Breast epithelium (tissue), 3 donors: ENCODE data around the gene MACROH2A1.

Experiments
- CTCF ChIP-seq, 3 donors: fragments of 450-650 bp; IDR thresholded peaks; one replicate each; pipeline ENCODE4 v1.5.1; 2016 to 2017; ENCODE audit warnings: antibody characterized with exemption in 3 of 3, mild to moderate bottlenecking in 3 of 3, moderate library complexity in 3 of 3
- POLR2A ChIP-seq: fragments of 450-650 bp; IDR thresholded peaks from one replicate; pipeline ENCODE4 v1.6.1; 2016; ENCODE audit warnings: antibody characterized with exemption, mild to moderate bottlenecking, moderate library complexity

DNA sequence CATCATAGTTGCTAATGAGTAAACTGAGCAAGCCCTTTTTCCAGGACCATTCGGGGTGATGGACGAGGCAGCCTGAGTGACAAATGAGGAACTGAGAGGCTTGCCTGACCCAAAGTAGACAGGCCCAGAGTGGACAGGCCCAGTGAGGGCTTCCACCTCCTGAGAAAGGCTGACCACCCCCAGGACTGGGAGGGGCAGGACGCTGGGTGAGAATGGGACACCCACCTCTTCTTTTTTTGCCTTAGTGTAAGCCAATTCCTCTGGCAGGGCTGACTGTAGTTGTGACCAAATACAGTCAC, 68.3 kb downstream of the MACROH2A1 start:
- TF ChIP-seq POLR2A: no peak
- TF ChIP-seq CTCF (IDR thresholded peaks at IDR 0.05): no peak
